Neural progenitor cell (in vitro differentiated cells): Measurements from ENCODE around the gene CLEC4F. TPM values are rescaled to one million over a fixed set of nuclear protein-coding genes. Genes with fewer than 3 reads are reported as not detected.

Experiments
- DNase-seq: peaks from one replicate; pipeline ENCODE4 v3.0.0-alpha.2; 2016; ENCODE audit warnings: low spot score
- H2AFZ ChIP-seq: fragments of 200-600 bp; sonication (generic); replicated peaks from 2 replicates; pipeline ENCODE4 v1.6.1; 2016; ENCODE audit warnings: antibody characterized with exemption
- H3F3A ChIP-seq: fragments of 200-600 bp; sonication (generic); 2 replicates; pipeline ENCODE4 v1.6.1; 2016; ENCODE audit warnings: antibody characterized with exemption, low read depth
- H3K27ac ChIP-seq: fragments of 200-600 bp; sonication (generic); 2 replicates; pipeline ENCODE4 v1.5.1; 2016; ENCODE audit warnings: mild to moderate bottlenecking
- H3K27me3 ChIP-seq: fragments of 200-600 bp; sonication (generic); 2 replicates; pipeline ENCODE4 v1.6.1; 2016; ENCODE audit warnings: mild to moderate bottlenecking, moderate library complexity
- H3K36me3 ChIP-seq: fragments of 200-600 bp; sonication (generic); 2 replicates; pipeline ENCODE4 v1.5.1; 2016
- H3K4me1 ChIP-seq: fragments of 200-600 bp; sonication (generic); 2 replicates; pipeline ENCODE4 v1.6.1; 2016; ENCODE audit warnings: mixed run types
- H3K4me2 ChIP-seq: fragments of 200-600 bp; sonication (generic); 2 replicates; pipeline ENCODE4 v1.6.1; 2016
- H3K4me3 ChIP-seq: fragments of 200-600 bp; sonication (generic); 2 replicates; pipeline ENCODE4 v1.5.1; 2016
- H3K79me2 ChIP-seq: fragments of 200-600 bp; sonication (generic); 2 replicates; pipeline ENCODE4 v1.6.1; 2016; ENCODE audit warnings: low read depth
- H3K9ac ChIP-seq: fragments of 200-600 bp; sonication (generic); 2 replicates; pipeline ENCODE4 v1.6.1; 2016
- H3K9me3 ChIP-seq: fragments of 200-600 bp; sonication (generic); 2 replicates; pipeline ENCODE4 v1.5.1; 2016; ENCODE audit warnings: low read depth
- H4K20me1 ChIP-seq: fragments of 200-600 bp; sonication (generic); 2 replicates; pipeline ENCODE4 v1.6.1; 2016; ENCODE audit warnings: low read depth
- H3K27ac Mint-ChIP-seq: 3 replicates; pipeline ENCODE4 v1.8.0; 2021; ENCODE audit warnings: mixed read lengths
- H3K27me3 Mint-ChIP-seq: 2 replicates; pipeline ENCODE4 v1.8.0; 2022; ENCODE audit warnings: low read depth, mild to moderate bottlenecking, inconsistent platforms, moderate library complexity, mixed read lengths; ENCODE audit not compliant: insufficient read depth
- H3K36me3 Mint-ChIP-seq: 3 replicates; pipeline ENCODE4 v1.8.0; 2021; ENCODE audit warnings: mixed read lengths
- H3K4me1 Mint-ChIP-seq: 3 replicates; pipeline ENCODE4 v1.8.0; 2021; ENCODE audit warnings: mixed read lengths
- H3K4me3 Mint-ChIP-seq: 3 replicates; pipeline ENCODE4 v1.8.0; 2021; ENCODE audit warnings: mild to moderate bottlenecking, moderate library complexity, mixed read lengths
- H3K9me3 Mint-ChIP-seq: 3 replicates; pipeline ENCODE4 v1.8.0; 2020; ENCODE audit warnings: mixed read lengths
- EZH2 ChIP-seq: fragments of 200-600 bp; sonication (generic); IDR thresholded peaks from 2 replicates; pipeline ENCODE4 v1.6.1; 2017; ENCODE audit warnings: antibody characterized with exemption, mild to moderate bottlenecking, moderate library complexity
- EZH2phosphoT487 ChIP-seq: fragments of 200-600 bp; sonication (generic); IDR thresholded peaks from 2 replicates; pipeline ENCODE4 v1.6.1; 2017; ENCODE audit warnings: antibody characterized with exemption
- total RNA-seq: library from RNA; depleted of rRNA; stranded (reverse); fragments of >200 nt; gene quantifications from 2 replicates; pipeline ENCODE4 v1.2.3, GENCODE V29; 2015; ENCODE audit warnings: low replicate concordance
- TF ChIP-seq, protein P1 (sequence below): fragments of 200-600 bp; sonication (generic); IDR thresholded peaks from 2 replicates; pipeline ENCODE4 v1.5.1; 2017; ENCODE audit warnings: antibody characterized with exemption, mild to moderate bottlenecking

CLEC4F gene
- total RNA-seq, 1 donor from 2014 or later, result not detected

DNA sequence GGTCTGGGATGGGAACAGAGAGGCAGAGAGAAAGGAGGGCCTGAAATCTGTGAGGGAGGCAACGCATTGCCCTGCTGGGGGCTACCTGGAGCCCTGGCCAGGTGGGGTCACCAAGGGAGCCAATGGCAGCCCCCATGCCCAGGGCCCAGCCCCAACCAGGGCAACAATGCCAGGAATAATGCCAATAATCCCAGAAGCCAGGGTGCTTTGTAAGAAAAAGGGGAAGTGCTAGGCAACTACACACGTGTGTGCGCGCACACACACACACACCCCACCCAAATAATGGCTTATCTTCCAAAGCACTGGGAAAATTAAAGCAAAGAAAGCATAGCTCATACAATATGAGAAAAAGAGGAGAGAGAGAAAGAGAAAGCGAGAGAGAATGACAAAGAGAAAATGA lies 7.0 kb upstream of the CLEC4F start:
- H3K27me3 Mint-ChIP-seq, result peaks cover 12% of the 10 kb centered on the region
- Histone ChIP-seq H3K4me3 (no peak overlapping the region), H3K4me1 (peaks cover 3% of the 10 kb centered on the region), H3K9ac (no peak overlapping the region), H4K20me1 (no peaks in the 10 kb centered on the region), H3F3A (no peaks in the 10 kb centered on the region), H3K27ac (no peak overlapping the region), H3K9me3 (no peaks in the 10 kb centered on the region), H3K79me2 (no peaks in the 10 kb centered on the region), H2AFZ (no peak overlapping the region), H3K36me3 (no peaks in the 10 kb centered on the region), H3K4me2 (no peak overlapping the region), H3K27me3 (no peaks in the 10 kb centered on the region)
- H3K4me1 Mint-ChIP-seq, result no peaks in the 10 kb centered on the region
- no peaks in the 10 kb centered on the region for H3K9me3 Mint-ChIP-seq
- no peak for DNase-seq
- H3K27ac Mint-ChIP-seq, result no peak overlapping the region
- H3K36me3 Mint-ChIP-seq, result no peaks in the 10 kb centered on the region
- TF ChIP-seq EZH2 (no peak), EZH2phosphoT487 (no peak)
- TF ChIP-seq, protein P1, sequence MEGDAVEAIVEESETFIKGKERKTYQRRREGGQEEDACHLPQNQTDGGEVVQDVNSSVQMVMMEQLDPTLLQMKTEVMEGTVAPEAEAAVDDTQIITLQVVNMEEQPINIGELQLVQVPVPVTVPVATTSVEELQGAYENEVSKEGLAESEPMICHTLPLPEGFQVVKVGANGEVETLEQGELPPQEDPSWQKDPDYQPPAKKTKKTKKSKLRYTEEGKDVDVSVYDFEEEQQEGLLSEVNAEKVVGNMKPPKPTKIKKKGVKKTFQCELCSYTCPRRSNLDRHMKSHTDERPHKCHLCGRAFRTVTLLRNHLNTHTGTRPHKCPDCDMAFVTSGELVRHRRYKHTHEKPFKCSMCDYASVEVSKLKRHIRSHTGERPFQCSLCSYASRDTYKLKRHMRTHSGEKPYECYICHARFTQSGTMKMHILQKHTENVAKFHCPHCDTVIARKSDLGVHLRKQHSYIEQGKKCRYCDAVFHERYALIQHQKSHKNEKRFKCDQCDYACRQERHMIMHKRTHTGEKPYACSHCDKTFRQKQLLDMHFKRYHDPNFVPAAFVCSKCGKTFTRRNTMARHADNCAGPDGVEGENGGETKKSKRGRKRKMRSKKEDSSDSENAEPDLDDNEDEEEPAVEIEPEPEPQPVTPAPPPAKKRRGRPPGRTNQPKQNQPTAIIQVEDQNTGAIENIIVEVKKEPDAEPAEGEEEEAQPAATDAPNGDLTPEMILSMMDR, result no peak
- H3K4me3 Mint-ChIP-seq, result no peak overlapping the region

DNA sequence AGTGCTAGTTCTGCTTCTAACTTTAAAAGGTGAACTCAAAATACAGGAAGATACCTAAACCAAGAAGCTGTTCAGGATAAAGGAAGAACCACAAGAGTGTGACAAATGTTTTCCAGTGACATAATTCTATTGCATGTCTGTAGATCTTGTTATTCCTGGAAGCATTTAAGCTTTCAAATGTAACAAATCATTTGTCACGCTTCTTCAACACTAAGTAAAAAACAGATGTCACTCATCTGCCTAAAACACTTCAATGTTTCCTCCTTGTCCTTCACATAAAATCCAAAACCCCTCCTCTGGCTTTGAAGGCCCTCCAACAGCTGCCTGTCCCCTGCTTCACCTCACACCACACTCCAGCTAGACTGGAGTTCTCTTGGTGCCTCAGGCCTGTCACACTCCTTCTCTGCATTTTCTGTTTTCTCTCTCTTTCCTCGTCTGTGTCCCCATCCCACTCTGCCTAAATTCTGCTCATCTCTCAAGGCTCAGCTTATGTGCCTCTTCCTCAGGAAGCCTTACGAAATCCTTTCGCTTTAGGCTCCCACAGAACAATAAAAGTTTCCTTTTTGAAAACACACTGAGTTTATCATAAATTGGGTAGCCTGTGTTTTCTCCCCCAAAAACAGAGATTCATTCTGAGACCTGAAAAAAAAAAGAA lies 6.4 kb upstream of the CLEC4F start:
- H3K27ac Mint-ChIP-seq, result no peak overlapping the region
- no peaks in the 10 kb centered on the region for H3K27me3 ChIP-seq
- DNase-seq, result no peak
- H3K9me3 Mint-ChIP-seq, result no peaks in the 10 kb centered on the region
- H3F3A ChIP-seq, result no peaks in the 10 kb centered on the region
- no peak for TF ChIP-seq EZH2phosphoT487
- TF ChIP-seq, protein P1, result no peak
- TF ChIP-seq EZH2, result no peak
- no peaks in the 10 kb centered on the region for H3K79me2 ChIP-seq
- H3K36me3 Mint-ChIP-seq, result no peaks in the 10 kb centered on the region
- no peak overlapping the region for H3K27ac ChIP-seq
- H3K9me3 ChIP-seq, result no peaks in the 10 kb centered on the region
- no peak overlapping the region for H3K4me3 ChIP-seq
- no peak overlapping the region for H3K9ac ChIP-seq
- H3K36me3 ChIP-seq, result no peaks in the 10 kb centered on the region
- H3K4me2 ChIP-seq, result no peak overlapping the region
- peaks cover 12% of the 10 kb centered on the region for H3K27me3 Mint-ChIP-seq
- no peaks in the 10 kb centered on the region for H3K4me1 Mint-ChIP-seq
- peaks cover 3% of the 10 kb centered on the region for H3K4me1 ChIP-seq
- H2AFZ ChIP-seq, result no peak overlapping the region
- H3K4me3 Mint-ChIP-seq, result no peak overlapping the region
- H4K20me1 ChIP-seq, result no peaks in the 10 kb centered on the region

DNA sequence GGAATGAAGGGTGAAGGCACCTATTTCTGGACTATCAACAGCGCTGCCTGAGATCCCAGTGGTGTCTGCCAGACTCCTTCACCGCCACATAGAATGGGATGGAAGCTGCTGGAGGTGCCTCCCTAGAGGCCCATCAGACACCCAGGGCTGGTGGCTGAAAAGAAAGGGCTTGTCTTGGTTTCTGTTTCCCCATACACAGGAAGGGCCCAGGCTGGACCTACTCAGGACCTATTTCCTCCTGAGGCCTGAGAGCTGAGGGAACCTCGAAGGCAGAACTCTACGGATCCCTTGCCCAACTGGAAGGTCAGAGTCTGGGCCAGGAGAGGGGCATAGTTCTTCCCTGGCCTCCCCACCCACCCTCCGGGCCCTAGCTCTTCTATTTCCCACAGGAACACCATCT lies 2.9 kb upstream of the CLEC4F start:
- Mint-ChIP-seq H3K4me1 (no peaks in the 10 kb centered on the region), H3K27me3 (peaks cover 8% of the 10 kb centered on the region), H3K27ac (no peak overlapping the region), H3K9me3 (no peaks in the 10 kb centered on the region), H3K4me3 (no peak overlapping the region), H3K36me3 (no peaks in the 10 kb centered on the region)
- Histone ChIP-seq H2AFZ (no peak overlapping the region), H4K20me1 (no peaks in the 10 kb centered on the region), H3F3A (no peaks in the 10 kb centered on the region), H3K9me3 (no peaks in the 10 kb centered on the region), H3K4me3 (no peak overlapping the region), H3K27me3 (no peaks in the 10 kb centered on the region), H3K79me2 (no peaks in the 10 kb centered on the region), H3K36me3 (no peaks in the 10 kb centered on the region), H3K9ac (no peak overlapping the region), H3K4me2 (no peak overlapping the region), H3K4me1 (no peaks in the 10 kb centered on the region), H3K27ac (no peak overlapping the region)
- DNase-seq, result no peak
- TF ChIP-seq, protein P1, result no peak
- TF ChIP-seq EZH2phosphoT487 (no peak), EZH2 (no peak)
